K562 (cell line): ENCODE measurements around the gene TAAR1.

Experiments used
- FOXA1 ChIP-seq: fragments of 450-650 bp; IDR thresholded peaks from 2 replicates; pipeline ENCODE4 v1.6.1; 2016; ENCODE audit warnings: mild to moderate bottlenecking, borderline replicate concordance
- REST ChIP-seq, 2 experiments: fragments of 450-650 bp; formaldehyde crosslinking in 1 of 2; IDR thresholded peaks; 2 replicates each; pipeline versions ENCODE4 v1.4.0 to v1.6.1; 2014 to 2020; ENCODE audit warnings: mild to moderate bottlenecking in 2 of 2, borderline replicate concordance in 1 of 2, low read depth in 1 of 2
- TF ChIP-seq, protein P1 (sequence below): sonication (generic); formaldehyde crosslinking; IDR thresholded peaks from 2 replicates; pipeline ENCODE4 v1.5.0; 2020; ENCODE audit warnings: missing genetic modification reagents
- TF ChIP-seq, protein P2 (sequence below): sonication (generic); formaldehyde crosslinking; IDR thresholded peaks from 2 replicates; pipeline ENCODE4 v1.8.1; 2023; ENCODE audit warnings: missing genetic modification reagents, mild to moderate bottlenecking, borderline replicate concordance
- TF ChIP-seq, protein P3 (sequence below), 2 experiments: fragments of 450-650 bp in 1 of 2; IDR thresholded peaks; 2 replicates each; pipeline ENCODE4 v1.6.1; 2011 to 2017; ENCODE audit warnings: low read depth in 2 of 2, antibody characterized with exemption in 1 of 2, borderline replicate concordance in 1 of 2, low read length in 1 of 2, mild to moderate bottlenecking in 1 of 2, mixed read lengths in 1 of 2; ENCODE audit not compliant: control insufficient read depth in 1 of 2

GRCh38 chr6:132643547-132643946, 15.4 kb downstream of the TAAR1 start:
- TF ChIP-seq, protein P1, sequence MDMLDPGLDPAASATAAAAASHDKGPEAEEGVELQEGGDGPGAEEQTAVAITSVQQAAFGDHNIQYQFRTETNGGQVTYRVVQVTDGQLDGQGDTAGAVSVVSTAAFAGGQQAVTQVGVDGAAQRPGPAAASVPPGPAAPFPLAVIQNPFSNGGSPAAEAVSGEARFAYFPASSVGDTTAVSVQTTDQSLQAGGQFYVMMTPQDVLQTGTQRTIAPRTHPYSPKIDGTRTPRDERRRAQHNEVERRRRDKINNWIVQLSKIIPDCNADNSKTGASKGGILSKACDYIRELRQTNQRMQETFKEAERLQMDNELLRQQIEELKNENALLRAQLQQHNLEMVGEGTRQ (CRISPR knock-in tag) = no peak
- TF ChIP-seq, protein P2, sequence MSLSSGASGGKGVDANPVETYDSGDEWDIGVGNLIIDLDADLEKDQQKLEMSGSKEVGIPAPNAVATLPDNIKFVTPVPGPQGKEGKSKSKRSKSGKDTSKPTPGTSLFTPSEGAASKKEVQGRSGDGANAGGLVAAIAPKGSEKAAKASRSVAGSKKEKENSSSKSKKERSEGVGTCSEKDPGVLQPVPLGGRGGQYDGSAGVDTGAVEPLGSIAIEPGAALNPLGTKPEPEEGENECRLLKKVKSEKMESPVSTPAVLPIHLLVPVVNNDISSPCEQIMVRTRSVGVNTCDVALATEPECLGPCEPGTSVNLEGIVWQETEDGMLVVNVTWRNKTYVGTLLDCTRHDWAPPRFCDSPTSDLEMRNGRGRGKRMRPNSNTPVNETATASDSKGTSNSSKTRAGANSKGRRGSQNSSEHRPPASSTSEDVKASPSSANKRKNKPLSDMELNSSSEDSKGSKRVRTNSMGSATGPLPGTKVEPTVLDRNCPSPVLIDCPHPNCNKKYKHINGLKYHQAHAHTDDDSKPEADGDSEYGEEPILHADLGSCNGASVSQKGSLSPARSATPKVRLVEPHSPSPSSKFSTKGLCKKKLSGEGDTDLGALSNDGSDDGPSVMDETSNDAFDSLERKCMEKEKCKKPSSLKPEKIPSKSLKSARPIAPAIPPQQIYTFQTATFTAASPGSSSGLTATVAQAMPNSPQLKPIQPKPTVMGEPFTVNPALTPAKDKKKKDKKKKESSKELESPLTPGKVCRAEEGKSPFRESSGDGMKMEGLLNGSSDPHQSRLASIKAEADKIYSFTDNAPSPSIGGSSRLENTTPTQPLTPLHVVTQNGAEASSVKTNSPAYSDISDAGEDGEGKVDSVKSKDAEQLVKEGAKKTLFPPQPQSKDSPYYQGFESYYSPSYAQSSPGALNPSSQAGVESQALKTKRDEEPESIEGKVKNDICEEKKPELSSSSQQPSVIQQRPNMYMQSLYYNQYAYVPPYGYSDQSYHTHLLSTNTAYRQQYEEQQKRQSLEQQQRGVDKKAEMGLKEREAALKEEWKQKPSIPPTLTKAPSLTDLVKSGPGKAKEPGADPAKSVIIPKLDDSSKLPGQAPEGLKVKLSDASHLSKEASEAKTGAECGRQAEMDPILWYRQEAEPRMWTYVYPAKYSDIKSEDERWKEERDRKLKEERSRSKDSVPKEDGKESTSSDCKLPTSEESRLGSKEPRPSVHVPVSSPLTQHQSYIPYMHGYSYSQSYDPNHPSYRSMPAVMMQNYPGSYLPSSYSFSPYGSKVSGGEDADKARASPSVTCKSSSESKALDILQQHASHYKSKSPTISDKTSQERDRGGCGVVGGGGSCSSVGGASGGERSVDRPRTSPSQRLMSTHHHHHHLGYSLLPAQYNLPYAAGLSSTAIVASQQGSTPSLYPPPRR = no peak
- TF ChIP-seq, protein P3, sequence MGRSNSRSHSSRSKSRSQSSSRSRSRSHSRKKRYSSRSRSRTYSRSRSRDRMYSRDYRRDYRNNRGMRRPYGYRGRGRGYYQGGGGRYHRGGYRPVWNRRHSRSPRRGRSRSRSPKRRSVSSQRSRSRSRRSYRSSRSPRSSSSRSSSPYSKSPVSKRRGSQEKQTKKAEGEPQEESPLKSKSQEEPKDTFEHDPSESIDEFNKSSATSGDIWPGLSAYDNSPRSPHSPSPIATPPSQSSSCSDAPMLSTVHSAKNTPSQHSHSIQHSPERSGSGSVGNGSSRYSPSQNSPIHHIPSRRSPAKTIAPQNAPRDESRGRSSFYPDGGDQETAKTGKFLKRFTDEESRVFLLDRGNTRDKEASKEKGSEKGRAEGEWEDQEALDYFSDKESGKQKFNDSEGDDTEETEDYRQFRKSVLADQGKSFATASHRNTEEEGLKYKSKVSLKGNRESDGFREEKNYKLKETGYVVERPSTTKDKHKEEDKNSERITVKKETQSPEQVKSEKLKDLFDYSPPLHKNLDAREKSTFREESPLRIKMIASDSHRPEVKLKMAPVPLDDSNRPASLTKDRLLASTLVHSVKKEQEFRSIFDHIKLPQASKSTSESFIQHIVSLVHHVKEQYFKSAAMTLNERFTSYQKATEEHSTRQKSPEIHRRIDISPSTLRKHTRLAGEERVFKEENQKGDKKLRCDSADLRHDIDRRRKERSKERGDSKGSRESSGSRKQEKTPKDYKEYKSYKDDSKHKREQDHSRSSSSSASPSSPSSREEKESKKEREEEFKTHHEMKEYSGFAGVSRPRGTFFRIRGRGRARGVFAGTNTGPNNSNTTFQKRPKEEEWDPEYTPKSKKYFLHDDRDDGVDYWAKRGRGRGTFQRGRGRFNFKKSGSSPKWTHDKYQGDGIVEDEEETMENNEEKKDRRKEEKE (IDR thresholded peaks at IDR 0.05; ENCODE audit: borderline replicate concordance in 1 of 2, control insufficient read depth in 1 of 2, low read depth in 2 of 2, low read length in 1 of 2) = no peak
- TF ChIP-seq FOXA1 (no peak), REST (IDR thresholded peaks at IDR 0.05; ENCODE audit: borderline replicate concordance) (no peak), REST (CRISPR knock-in tag; IDR thresholded peaks at IDR 0.05; ENCODE audit: low read depth) (no peak)
